Body of pancreas (tissue), 4 donors: ENCODE data around the gene KREMEN1.

Experiments used
- POLR2A ChIP-seq, 3 donors: fragments of 450-650 bp; IDR thresholded peaks; one replicate each; pipeline ENCODE4 v1.6.1; 2016; ENCODE audit warnings: antibody characterized with exemption in 3 of 3, mild to moderate bottlenecking in 2 of 3
- TF ChIP-seq, protein P1 (sequence below), 7 experiments: fragments of 450-650 bp in 4 of 7; fragments of 200-600 bp in 3 of 7; sonication (generic) in 3 of 7; IDR thresholded peaks; one replicate each; pipeline ENCODE4 v1.5.1; 2016 to 2019; ENCODE audit warnings: antibody characterized with exemption in 7 of 7

DNA sequence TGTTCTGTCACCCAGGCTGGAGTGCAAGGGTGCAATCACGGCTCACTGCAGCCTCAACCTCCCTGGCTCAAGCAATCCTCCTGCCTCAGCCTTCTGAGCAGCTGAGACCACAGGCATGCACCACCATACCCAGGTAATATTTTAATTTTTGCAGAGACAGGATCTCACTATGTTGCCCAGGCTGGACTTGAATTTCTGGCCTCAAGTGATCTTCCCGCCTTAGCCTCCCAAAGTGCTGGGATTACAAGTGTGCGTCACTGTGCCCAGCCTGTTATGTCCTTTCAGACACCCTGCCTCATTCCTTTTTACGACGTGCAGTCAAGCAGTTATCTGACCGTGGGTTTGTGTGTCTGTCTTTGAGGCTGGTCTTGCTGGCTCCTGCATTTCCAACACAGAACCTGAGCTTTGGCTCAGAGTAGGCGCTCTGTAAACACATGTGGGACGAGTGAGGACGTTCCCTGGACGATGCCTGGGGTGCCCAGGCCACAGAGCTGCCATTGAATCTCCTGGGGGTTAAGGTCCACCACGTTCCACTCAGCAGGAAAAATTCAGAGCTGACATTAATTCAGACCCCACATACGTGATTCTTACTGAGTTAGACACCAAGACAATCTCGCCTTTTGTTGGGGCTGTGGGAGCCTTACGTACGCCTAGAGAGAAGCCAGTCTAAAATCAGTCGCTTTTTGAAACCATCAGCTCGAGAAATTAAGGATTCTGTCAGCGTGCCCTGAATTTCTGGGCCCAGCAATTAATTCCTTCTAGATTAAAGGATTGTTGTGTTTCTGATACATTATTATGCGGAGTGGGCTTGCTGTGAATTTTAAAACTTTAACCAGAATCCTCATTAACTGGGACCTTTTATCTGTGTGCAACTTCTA is 111.4 kb downstream of the KREMEN1 start:
- no peak for TF ChIP-seq POLR2A (IDR thresholded peaks at IDR 0.05)
- TF ChIP-seq, protein P1, sequence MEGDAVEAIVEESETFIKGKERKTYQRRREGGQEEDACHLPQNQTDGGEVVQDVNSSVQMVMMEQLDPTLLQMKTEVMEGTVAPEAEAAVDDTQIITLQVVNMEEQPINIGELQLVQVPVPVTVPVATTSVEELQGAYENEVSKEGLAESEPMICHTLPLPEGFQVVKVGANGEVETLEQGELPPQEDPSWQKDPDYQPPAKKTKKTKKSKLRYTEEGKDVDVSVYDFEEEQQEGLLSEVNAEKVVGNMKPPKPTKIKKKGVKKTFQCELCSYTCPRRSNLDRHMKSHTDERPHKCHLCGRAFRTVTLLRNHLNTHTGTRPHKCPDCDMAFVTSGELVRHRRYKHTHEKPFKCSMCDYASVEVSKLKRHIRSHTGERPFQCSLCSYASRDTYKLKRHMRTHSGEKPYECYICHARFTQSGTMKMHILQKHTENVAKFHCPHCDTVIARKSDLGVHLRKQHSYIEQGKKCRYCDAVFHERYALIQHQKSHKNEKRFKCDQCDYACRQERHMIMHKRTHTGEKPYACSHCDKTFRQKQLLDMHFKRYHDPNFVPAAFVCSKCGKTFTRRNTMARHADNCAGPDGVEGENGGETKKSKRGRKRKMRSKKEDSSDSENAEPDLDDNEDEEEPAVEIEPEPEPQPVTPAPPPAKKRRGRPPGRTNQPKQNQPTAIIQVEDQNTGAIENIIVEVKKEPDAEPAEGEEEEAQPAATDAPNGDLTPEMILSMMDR (IDR thresholded peaks at IDR 0.05): no peak
